Retinal pigment epithelial cell (primary cell): ENCODE data around the gene VWC2L.

Experiments
- DNase-seq: peaks from one replicate; pipeline ENCODE4 v3.0.0-alpha.2; 2010; ENCODE audit warnings: low read depth
- H3K4me3 ChIP-seq: 2 replicates; pipeline ENCODE4 v1.5.1; 2011; ENCODE audit warnings: mild to moderate bottlenecking, low read length, control low read depth, moderate library complexity
- CTCF ChIP-seq: conservative IDR thresholded peaks from 2 replicates; pipeline ENCODE4 v1.5.1; 2011; ENCODE audit warnings: low read depth, low read length, control low read depth, inconsistent platforms

The VWC2L gene

GRCh38 chr2:214591366-214591765 lies 180.5 kb downstream of the VWC2L start:
- no peak overlapping the region for H3K4me3 ChIP-seq
- TF ChIP-seq CTCF: peak; percentile 34
- no peak for DNase-seq

- DNase-seq: no peak
- TF ChIP-seq CTCF: no peak
- H3K4me3 ChIP-seq: no peak overlapping the region
Measured at GRCh38 chr2:214592011-214592410, 181.2 kb downstream of the VWC2L start.

GRCh38 chr2:214593727-214594126 lies 182.9 kb downstream of the VWC2L start:
- DNase-seq: peak; percentile 33
- H3K4me3 ChIP-seq: no peak overlapping the region

GRCh38 chr2:214601852-214602633 lies 191.2 kb downstream of the VWC2L start:
- TF ChIP-seq CTCF: no peak
- DNase-seq: no peak
- H3K4me3 ChIP-seq: no peak overlapping the region

More at GRCh38 chr2:214593727-214594126, 182.9 kb downstream of the VWC2L start:
- TF ChIP-seq CTCF: no peak

- no peak for TF ChIP-seq CTCF
- DNase-seq: no peak
Measured at GRCh38 chr2:214604861-214605260, 194.0 kb downstream of the VWC2L start.

GRCh38 chr2:214607051-214607450 lies 196.2 kb downstream of the VWC2L start:
- TF ChIP-seq CTCF: no peak

More at GRCh38 chr2:214604861-214605260, 194.0 kb downstream of the VWC2L start:
- H3K4me3 ChIP-seq: no peak overlapping the region

GRCh38 chr2:214611015-214611414 lies 200.2 kb downstream of the VWC2L start:
- no peak for DNase-seq
- TF ChIP-seq CTCF: no peak
- H3K4me3 ChIP-seq: no peak overlapping the region

More at GRCh38 chr2:214607051-214607450, 196.2 kb downstream of the VWC2L start:
- no peak overlapping the region for H3K4me3 ChIP-seq
- DNase-seq: no peak
